Activated gamma-delta T cell treated with Interleukin-2 at 50 U/mL for 16 hours (primary cell): ENCODE data around the gene SLFN12L.
"Not testable (repeated sequence)": the region's sequence is repeated elsewhere in the genome, so short reads cannot be mapped to it uniquely, and the experiment has no call there.

Experiments
- DNase-seq: peaks from one replicate; pipeline ENCODE4 v3.0.0-alpha.2; 2020

Gene SLFN12L

GRCh38 chr17:35541434-35541833, 4.0 kb upstream of the SLFN12L start:
- DNase-seq: no peak

- peak; percentile 22 for DNase-seq
These were observed 3.3 kb upstream of the SLFN12L start for GRCh38 chr17:35540589-35541404.

- no peak for DNase-seq
These were observed 2.2 kb upstream of the SLFN12L start for GRCh38 chr17:35539659-35540026.

- peak; percentile 20 for DNase-seq
These were observed 760 bp downstream of the SLFN12L start for GRCh38 chr17:35536664-35537171.

- DNase-seq: not testable (repeated sequence)
These were observed 2.1 kb downstream of the SLFN12L start for GRCh38 chr17:35535406-35535805.

GRCh38 chr17:35534576-35535093, 2.8 kb downstream of the SLFN12L start:
- no peak for DNase-seq

GRCh38 chr17:35531160-35531559, 6.3 kb downstream of the SLFN12L start:
- DNase-seq: no peak

- DNase-seq: no peak
These were observed 7.6 kb downstream of the SLFN12L start for GRCh38 chr17:35529866-35530265.

GRCh38 chr17:35529326-35529725, 8.2 kb downstream of the SLFN12L start:
- not testable (repeated sequence) for DNase-seq

GRCh38 chr17:35523296-35523695, 14.2 kb downstream of the SLFN12L start:
- no peak for DNase-seq

GRCh38 chr17:35521654-35522256, 15.7 kb downstream of the SLFN12L start:
- peak; percentile 51 for DNase-seq

GRCh38 chr17:35521150-35521549, 16.3 kb downstream of the SLFN12L start:
- no peak for DNase-seq

GRCh38 chr17:35519906-35520442, 17.5 kb downstream of the SLFN12L start:
- no peak for DNase-seq

GRCh38 chr17:35519439-35519838, 18.0 kb downstream of the SLFN12L start:
- DNase-seq: no peak

- DNase-seq: not testable (repeated sequence)
These were observed 19.0 kb downstream of the SLFN12L start for GRCh38 chr17:35518431-35518830.

- DNase-seq: no peak
These were observed 22.5 kb downstream of the SLFN12L start for GRCh38 chr17:35515027-35515426.

- DNase-seq: no peak
These were observed 22.9 kb downstream of the SLFN12L start for GRCh38 chr17:35514564-35514963.

- DNase-seq: no peak
These were observed 27.4 kb downstream of the SLFN12L start for GRCh38 chr17:35510052-35510451.

GRCh38 chr17:35507714-35508113, 29.8 kb downstream of the SLFN12L start:
- not testable (repeated sequence) for DNase-seq

- no peak for DNase-seq
These were observed 37.9 kb downstream of the SLFN12L start for GRCh38 chr17:35499548-35499947.

GRCh38 chr17:35498448-35499178, 38.9 kb downstream of the SLFN12L start:
- DNase-seq: no peak

- DNase-seq: no peak
These were observed 40.8 kb downstream of the SLFN12L start for GRCh38 chr17:35496451-35497290.
